Liver (tissue), 9 donors: ENCODE measurements around the gene CD55. TPM values are rescaled to one million over a fixed set of nuclear protein-coding genes. Genes with fewer than 3 reads are reported as not detected.

ENCODE experiments used
- DNase-seq: peaks from one replicate; pipeline ENCODE4 v3.0.0-alpha.2; 2017; ENCODE audit warnings: low spot score
- H3K27ac ChIP-seq, 2 donors: one replicate each; pipeline ENCODE4 v1.7.0; 2013; ENCODE audit warnings: inconsistent platforms in 2 of 2, low read length in 2 of 2, control low read depth in 1 of 2, low read depth in 1 of 2, mild to moderate bottlenecking in 1 of 2
- H3K27me3 ChIP-seq, 4 donors: one replicate each; pipeline versions ENCODE4 v1.6.1 to v1.7.0; 2013; ENCODE audit warnings: low read length in 3 of 4, inconsistent platforms in 1 of 4, mild to moderate bottlenecking in 1 of 4, moderate library complexity in 1 of 4; ENCODE audit not compliant: control insufficient read depth in 4 of 4, insufficient read depth in 4 of 4
- H3K36me3 ChIP-seq, 4 donors: one replicate each; pipeline versions ENCODE4 v1.6.1 to v1.7.0; 2013; ENCODE audit warnings: low read length in 3 of 4, mild to moderate bottlenecking in 3 of 4, low read depth in 1 of 4, moderate library complexity in 1 of 4; ENCODE audit not compliant: control insufficient read depth in 4 of 4, insufficient read depth in 3 of 4
- H3K4me1 ChIP-seq, 4 donors: one replicate each; pipeline versions ENCODE4 v1.6.1 to v1.7.0; 2013; ENCODE audit warnings: low read length in 3 of 4, mild to moderate bottlenecking in 3 of 4, moderate library complexity in 1 of 4; ENCODE audit not compliant: control insufficient read depth in 4 of 4, insufficient read depth in 4 of 4
- H3K4me3 ChIP-seq, 3 donors: one replicate each; pipeline versions ENCODE4 v1.6.1 to v1.7.0; 2013; ENCODE audit warnings: low read length in 3 of 3, control low read depth in 1 of 3, low read depth in 1 of 3, mild to moderate bottlenecking in 1 of 3
- H3K9ac ChIP-seq, 2 donors: one replicate each; pipeline ENCODE4 v1.7.0; 2013; ENCODE audit warnings: low read length in 2 of 2, mild to moderate bottlenecking in 2 of 2, moderate library complexity in 2 of 2, control low read depth in 1 of 2, low read depth in 1 of 2
- H3K9me3 ChIP-seq, 4 donors: one replicate each; pipeline versions ENCODE4 v1.6.1 to v1.7.0; 2013; ENCODE audit warnings: low read length in 3 of 4; ENCODE audit not compliant: control insufficient read depth in 4 of 4
- ATF3 ChIP-seq: IDR thresholded peaks from 2 replicates; pipeline ENCODE4 v1.6.1; 2016; ENCODE audit warnings: antibody characterized with exemption
- CTCF ChIP-seq: fragments of 150-350 bp; IDR thresholded peaks from 2 replicates; pipeline ENCODE4 v1.5.1; 2017; ENCODE audit warnings: improper control_type of control experiment, low read depth, low read length; ENCODE audit not compliant: missing input control
- EGR1 ChIP-seq, 2 donors: IDR thresholded peaks; 2 replicates each; pipeline ENCODE4 v1.6.1; 2016 to 2018; ENCODE audit warnings: antibody characterized with exemption in 2 of 2, low read depth in 2 of 2
- FOXA1 ChIP-seq: IDR thresholded peaks from 2 replicates; pipeline ENCODE4 v1.6.1; 2016; ENCODE audit warnings: antibody characterized with exemption
- FOXA2 ChIP-seq: IDR thresholded peaks from 2 replicates; pipeline ENCODE4 v1.6.1; 2016; ENCODE audit warnings: antibody characterized with exemption
- GABPA ChIP-seq, 2 donors: IDR thresholded peaks in 1 of 2; conservative IDR thresholded peaks in 1 of 2; 2 replicates each; pipeline ENCODE4 v1.6.1; 2016; ENCODE audit warnings: antibody characterized with exemption in 2 of 2, mild to moderate bottlenecking in 1 of 2, moderate library complexity in 1 of 2
- HNF4A ChIP-seq, 2 donors: conservative IDR thresholded peaks; 2 replicates each; pipeline ENCODE4 v1.6.1; 2016; ENCODE audit warnings: antibody characterized with exemption in 2 of 2, mild to moderate bottlenecking in 2 of 2
- HNF4G ChIP-seq: IDR thresholded peaks from 2 replicates; pipeline ENCODE4 v1.6.1; 2016; ENCODE audit warnings: antibody characterized with exemption
- JUND ChIP-seq, 2 donors: IDR thresholded peaks; 2 replicates each; pipeline ENCODE4 v1.6.1; 2016; ENCODE audit warnings: antibody characterized with exemption in 2 of 2
- NR2F2 ChIP-seq: IDR thresholded peaks from 2 replicates; pipeline ENCODE4 v1.6.1; 2016; ENCODE audit warnings: antibody characterized with exemption
- RAD21 ChIP-seq, 2 donors: IDR thresholded peaks; 2 replicates each; pipeline ENCODE4 v1.6.1; 2016; ENCODE audit warnings: antibody characterized with exemption in 2 of 2, mild to moderate bottlenecking in 2 of 2
- REST ChIP-seq: IDR thresholded peaks from 2 replicates; pipeline ENCODE4 v1.6.1; 2016; ENCODE audit warnings: antibody characterized with exemption, mild to moderate bottlenecking
- RXRA ChIP-seq, 2 donors: IDR thresholded peaks; 2 replicates each; pipeline ENCODE4 v1.6.1; 2017 to 2018; ENCODE audit warnings: antibody characterized with exemption in 2 of 2, mild to moderate bottlenecking in 1 of 2
- SP1 ChIP-seq: IDR thresholded peaks from 2 replicates; pipeline ENCODE4 v1.6.1; 2018; ENCODE audit warnings: antibody characterized with exemption, mild to moderate bottlenecking
- TAF1 ChIP-seq: conservative IDR thresholded peaks from 2 replicates; pipeline ENCODE4 v1.6.1; 2016; ENCODE audit warnings: antibody characterized with exemption, mild to moderate bottlenecking
- YY1 ChIP-seq: IDR thresholded peaks from 2 replicates; pipeline ENCODE4 v1.6.1; 2016; ENCODE audit warnings: antibody characterized with exemption, mild to moderate bottlenecking
- ZBTB33 ChIP-seq: IDR thresholded peaks from 2 replicates; pipeline ENCODE4 v1.6.1; 2016; ENCODE audit warnings: antibody characterized with exemption
- WGBS: extraction: QIAGEN DNeasy Blood & Tissue Kit; methylation state at CpG from one replicate; pipeline ENCODE4 v1.1.7; 2013; 5-methylcytosine and 5-hydroxymethylcytosine counted together
- polyA plus RNA-seq, 2 donors: library from polyadenylated mRNA; stranded (reverse) in 1 of 2; unstranded in 1 of 2; fragments of 200-250 nt in 1 of 2; fragments of >200 nt in 1 of 2; fragmentation: Nextera tagmentation in 1 of 2; extraction: Ambion mirVana in 1 of 2; gene quantifications; one replicate each; pipeline versions ENCODE4 v1.2.1 to v1.2.3, GENCODE V29; 2013 to 2015
- total RNA-seq, 2 donors: library from RNA; depleted of rRNA; stranded (reverse); fragments of >200 nt; gene quantifications; one replicate each; pipeline ENCODE4 v1.2.3, GENCODE V29; 2014
- TF ChIP-seq, protein P1 (sequence below): IDR thresholded peaks from 2 replicates; pipeline ENCODE4 v1.6.1; 2016; ENCODE audit warnings: antibody characterized with exemption
- donor health status: healthy.
- donor health status: healthy.
- donor health status: healthy.
- donor health status: healthy.
- donor health status: healthy.

CD55 gene, protein sequence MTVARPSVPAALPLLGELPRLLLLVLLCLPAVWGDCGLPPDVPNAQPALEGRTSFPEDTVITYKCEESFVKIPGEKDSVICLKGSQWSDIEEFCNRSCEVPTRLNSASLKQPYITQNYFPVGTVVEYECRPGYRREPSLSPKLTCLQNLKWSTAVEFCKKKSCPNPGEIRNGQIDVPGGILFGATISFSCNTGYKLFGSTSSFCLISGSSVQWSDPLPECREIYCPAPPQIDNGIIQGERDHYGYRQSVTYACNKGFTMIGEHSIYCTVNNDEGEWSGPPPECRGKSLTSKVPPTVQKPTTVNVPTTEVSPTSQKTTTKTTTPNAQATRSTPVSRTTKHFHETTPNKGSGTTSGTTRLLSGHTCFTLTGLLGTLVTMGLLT
- 10 to 100 TPM; 11.0 to 27.6 TPM for total RNA-seq
- polyA plus RNA-seq, result 10 to 100 TPM; 11.9 to 13.3 TPM

GRCh38 chr1:207321079-207321789 lies at the start of gene CD55:
Gene CD55 (plus strand): TSS chr1:207321678. CDS start chr1:207321766, 88 bp downstream.
- WGBS, result 2% methylated on average over 53 of the region's 53 CpGs
- H3K4me1 ChIP-seq, result peaks cover 2 to 15% (median 4%) of the 10 kb centered on the region in 4 donors
- no peaks in the 10 kb centered on the region for H3K27me3 ChIP-seq

More at GRCh38 chr1:207321079-207321789, at the start of gene CD55:
- TF ChIP-seq FOXA1 (no peak), HNF4A (conservative IDR thresholded peaks at IDR 0.05) (peak in 1 of 2 donors; percentile 20), HNF4G (no peak), NR2F2 (peak; percentile 79), REST (peak; percentile 63), EGR1 (IDR thresholded peaks at IDR 0.05; ENCODE audit: low read depth in 2 of 2) (peak in 1 of 2 donors; percentile 19), SP1 (peak; percentile 78), FOXA2 (no peak), YY1 (peak; percentile 74), CTCF (no peak), TAF1 (peak; percentile 45), RXRA (IDR thresholded peaks at IDR 0.05) (peak; percentile 62 to 63), ZBTB33 (peak; percentile 91), JUND (IDR thresholded peaks at IDR 0.05) (peak; percentile 63 to 70), ATF3 (no peak), RAD21 (IDR thresholded peaks at IDR 0.05) (peak; percentile 37 to 39), GABPA (IDR thresholded peaks at IDR 0.05 in 1 of 2, conservative IDR thresholded peaks at IDR 0.05 in 1 of 2) (no peak)
- TF ChIP-seq, protein P1, sequence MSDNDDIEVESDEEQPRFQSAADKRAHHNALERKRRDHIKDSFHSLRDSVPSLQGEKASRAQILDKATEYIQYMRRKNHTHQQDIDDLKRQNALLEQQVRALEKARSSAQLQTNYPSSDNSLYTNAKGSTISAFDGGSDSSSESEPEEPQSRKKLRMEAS, result peak; percentile 49
- DNase-seq, result peak; percentile 90
- Histone ChIP-seq H3K36me3 (peaks cover 0 to 6% (median 1%) of the 10 kb centered on the region in 4 donors), H3K9me3 (no peaks in the 10 kb centered on the region), H3K9ac (peak within 1 kb of the TSS; percentile 51 to 82), H3K4me3 (peak within 1 kb of the TSS; percentile 68 to 78 (median 77)), H3K27ac (peak within 1 kb of the TSS; percentile 83 to 87)
